ENCODE results near the gene DPEP2. TPM values are rescaled to one million over a fixed set of nuclear protein-coding genes. Genes with fewer than 3 reads are reported as not detected.

Gene DPEP2
- total RNA-seq, 1 experiment from 2014 or later, result not detected

- TF ChIP-seq RAD21 (IDR thresholded peaks at IDR 0.05; ENCODE audit: low read depth) (no peak), CEBPB (IDR thresholded peaks at IDR 0.05; ENCODE audit: low read depth) (no peak), SP1 (IDR thresholded peaks at IDR 0.05; ENCODE audit: low read depth) (no peak), ELF1 (IDR thresholded peaks at IDR 0.05; ENCODE audit: borderline replicate concordance, low read depth) (no peak), TCF7L2 (IDR thresholded peaks at IDR 0.05; ENCODE audit: borderline replicate concordance, extremely low read depth, insufficient read depth, insufficient read length) (no peak), ZFX (IDR thresholded peaks at IDR 0.05) (no peak), JUND (IDR thresholded peaks at IDR 0.05) (no peak), ZNF274 (IDR thresholded peaks at IDR 0.05; ENCODE audit: low read depth, low read length) (no peak), SRF (IDR thresholded peaks at IDR 0.05; ENCODE audit: low read depth) (no peak), YY1 (IDR thresholded peaks at IDR 0.05; ENCODE audit: extremely low read depth, insufficient replicate concordance, low read depth, low read length) (no peak)
These were observed 6.6 kb upstream of the DPEP2 start (continued) for GRCh38 chr16:68005786-68006286.

- no peak for TF ChIP-seq EGR1 (IDR thresholded peaks at IDR 0.05; ENCODE audit: low read depth)
- no peak for TF ChIP-seq TCF7L2 (IDR thresholded peaks at IDR 0.05; ENCODE audit: borderline replicate concordance, extremely low read depth, insufficient read depth, insufficient read length)
- TF ChIP-seq JUND (IDR thresholded peaks at IDR 0.05), result no peak
- TF ChIP-seq, protein P1, sequence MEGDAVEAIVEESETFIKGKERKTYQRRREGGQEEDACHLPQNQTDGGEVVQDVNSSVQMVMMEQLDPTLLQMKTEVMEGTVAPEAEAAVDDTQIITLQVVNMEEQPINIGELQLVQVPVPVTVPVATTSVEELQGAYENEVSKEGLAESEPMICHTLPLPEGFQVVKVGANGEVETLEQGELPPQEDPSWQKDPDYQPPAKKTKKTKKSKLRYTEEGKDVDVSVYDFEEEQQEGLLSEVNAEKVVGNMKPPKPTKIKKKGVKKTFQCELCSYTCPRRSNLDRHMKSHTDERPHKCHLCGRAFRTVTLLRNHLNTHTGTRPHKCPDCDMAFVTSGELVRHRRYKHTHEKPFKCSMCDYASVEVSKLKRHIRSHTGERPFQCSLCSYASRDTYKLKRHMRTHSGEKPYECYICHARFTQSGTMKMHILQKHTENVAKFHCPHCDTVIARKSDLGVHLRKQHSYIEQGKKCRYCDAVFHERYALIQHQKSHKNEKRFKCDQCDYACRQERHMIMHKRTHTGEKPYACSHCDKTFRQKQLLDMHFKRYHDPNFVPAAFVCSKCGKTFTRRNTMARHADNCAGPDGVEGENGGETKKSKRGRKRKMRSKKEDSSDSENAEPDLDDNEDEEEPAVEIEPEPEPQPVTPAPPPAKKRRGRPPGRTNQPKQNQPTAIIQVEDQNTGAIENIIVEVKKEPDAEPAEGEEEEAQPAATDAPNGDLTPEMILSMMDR (IDR thresholded peaks at IDR 0.05 in 2 of 3, conservative IDR thresholded peaks at IDR 0.05 in 1 of 3; ENCODE audit: borderline replicate concordance in 1 of 3, insufficient read depth in 1 of 3, low read depth in 2 of 3, low read length in 2 of 3), result no peak
- Histone ChIP-seq H3K9me3 (ENCODE audit: control insufficient read depth in 1 of 2, insufficient read depth in 1 of 2, low read depth in 1 of 2, low read length in 2 of 2) (no peaks in the 10 kb centered on the region), H3K4me2 (ENCODE audit: low read length) (no peak overlapping the region), H2AFZ (ENCODE audit: low read depth, low read length, poor library complexity, severe bottlenecking) (no peak overlapping the region), H3K4me3 (replicated peaks in 1 of 2; ENCODE audit: low read depth in 1 of 2, low read length in 2 of 2) (no peak overlapping the region), H3K27me3 (ENCODE audit: insufficient read depth, low read length) (no peaks in the 10 kb centered on the region), H3K4me1 (ENCODE audit: control insufficient read depth in 1 of 2, insufficient read depth in 2 of 2, low read length in 2 of 2) (no peaks in the 10 kb centered on the region), H4K20me1 (ENCODE audit: insufficient read depth) (no peaks in the 10 kb centered on the region), H3K36me3 (ENCODE audit: control insufficient read depth in 1 of 2, insufficient read depth in 2 of 2, low read length in 2 of 2) (no peaks in the 10 kb centered on the region), H3K79me2 (ENCODE audit: insufficient read depth, low read length) (no peaks in the 10 kb centered on the region), H3K27ac (ENCODE audit: low read depth, low read length) (no peak overlapping the region), H3K9me2 (ENCODE audit: insufficient read depth) (no peaks in the 10 kb centered on the region), H3K9ac (ENCODE audit: low read length) (no peak overlapping the region)
- DNase-seq (ENCODE audit: low read depth, low spot score), result no peak
- intact Hi-C loops (cut with micrococcal nuclease), result no loop called here
- ChIA-PET RAD21 (ENCODE audit: low non-redundant PET in 1 of 2, low total read pairs in 2 of 2, uncharacterized antibody in 2 of 2, unreplicated experiment in 2 of 2) (no interaction called here), CTCF (no interaction called here), POLR2A (no interaction called here)
- no TSS peak for BruUV-seq (replicated peaks)
- ATAC-seq, result no peak
These were observed 5.9 kb upstream of the DPEP2 start for GRCh38 chr16:68005211-68005610.
